HG03045 (cell line): Measurements from ENCODE around the gene OR6K2.

ENCODE experiments used
- ATAC-seq: cut with Tn5 transposase; IDR thresholded peaks from one replicate; pipeline ENCODE4 v1.9.1; 2021; ENCODE audit warnings: mild to moderate bottlenecking, moderate library complexity; ENCODE audit not compliant: unreplicated experiment

OR6K2 gene

GRCh38 chr1:158686111-158687009 lies 14.1 kb downstream of the OR6K2 start, which contains the start of gene SPTA1:
Gene SPTA1 (minus strand): TSS chr1:158686715. CDS start chr1:158686517, 198 bp downstream.
- no peak for ATAC-seq

GRCh38 chr1:158685085-158685484 lies 15.4 kb downstream of the OR6K2 start:
- no peak for ATAC-seq

- ATAC-seq: no peak
These were observed 18.8 kb downstream of the OR6K2 start for GRCh38 chr1:158681606-158682005.

- no peak for ATAC-seq
These were observed 21.2 kb downstream of the OR6K2 start for GRCh38 chr1:158679289-158679688.

- ATAC-seq: no peak
These were observed 24.7 kb downstream of the OR6K2 start for GRCh38 chr1:158675563-158676323.

GRCh38 chr1:158674302-158674701 lies 26.1 kb downstream of the OR6K2 start:
- no peak for ATAC-seq

- no peak for ATAC-seq
These were observed 34.4 kb downstream of the OR6K2 start for GRCh38 chr1:158666037-158666436.

- no peak for ATAC-seq
These were observed 45.9 kb downstream of the OR6K2 start for GRCh38 chr1:158654571-158654970.

GRCh38 chr1:158654086-158654485 lies 46.4 kb downstream of the OR6K2 start:
- ATAC-seq: no peak

- no peak for ATAC-seq
These were observed 47.6 kb downstream of the OR6K2 start for GRCh38 chr1:158652721-158653334.
